ENCODE measurements around the gene CCDC57.

Gene CCDC57

GRCh38 chr17:82095777-82096708 lies 116.6 kb downstream of the CCDC57 start:
- TF ChIP-seq CTCF (IDR thresholded peaks at IDR 0.05; ENCODE audit: insufficient read depth, low read depth, low read length, missing control alignments): no peak
- peak; percentile 73 for DNase-seq (ENCODE audit: low read depth)
- H3K4me3 ChIP-seq (ENCODE audit: low read length): peak overlapping the region; percentile 72

GRCh38 chr17:82094931-82095776 lies 117.5 kb downstream of the CCDC57 start:
- DNase-seq (ENCODE audit: low read depth): no peak
- TF ChIP-seq CTCF (IDR thresholded peaks at IDR 0.05; ENCODE audit: insufficient read depth, low read depth, low read length, missing control alignments): no peak
- peak overlapping the region; percentile 72 for H3K4me3 ChIP-seq (ENCODE audit: low read length)

- no peak for TF ChIP-seq CTCF (IDR thresholded peaks at IDR 0.05; ENCODE audit: insufficient read depth, low read depth, low read length, missing control alignments)
- DNase-seq (ENCODE audit: low read depth): no peak
- no peak overlapping the region for H3K4me3 ChIP-seq (ENCODE audit: low read length)
Measured at GRCh38 chr17:82092995-82093751, 119.5 kb downstream of the CCDC57 start.

GRCh38 chr17:82092628-82092994 lies 120.0 kb downstream of the CCDC57 start:
- no peak for TF ChIP-seq CTCF (IDR thresholded peaks at IDR 0.05; ENCODE audit: insufficient read depth, low read depth, low read length, missing control alignments)
- DNase-seq (ENCODE audit: low read depth): no peak
- H3K4me3 ChIP-seq (ENCODE audit: low read length): no peak overlapping the region

- no peak for DNase-seq (ENCODE audit: low read depth)
- H3K4me3 ChIP-seq (ENCODE audit: low read length): no peak overlapping the region
- no peak for TF ChIP-seq CTCF (IDR thresholded peaks at IDR 0.05; ENCODE audit: insufficient read depth, low read depth, low read length, missing control alignments)
Measured at GRCh38 chr17:82092094-82092586, 120.5 kb downstream of the CCDC57 start.

- DNase-seq (ENCODE audit: low read depth): no peak
- no peak for TF ChIP-seq CTCF (IDR thresholded peaks at IDR 0.05; ENCODE audit: insufficient read depth, low read depth, low read length, missing control alignments)
- H3K4me3 ChIP-seq (ENCODE audit: low read length): no peak overlapping the region
Measured at GRCh38 chr17:82091264-82092066, 121.2 kb downstream of the CCDC57 start.

Data from epithelial cell of esophagus (primary cell).